Astrocyte of the hippocampus (primary cell): ENCODE results near the gene ADAM15.
A peak's percentile ranks its signal among the peaks of the same experiment; 100 is the strongest.

Experiments
- DNase-seq: peaks from one replicate; pipeline ENCODE4 v3.0.0; 2011; ENCODE audit warnings: low read depth, low spot score

The ADAM15 gene

GRCh38 chr1:155050560-155051341 is at the start of gene ADAM15:
Gene ADAM15 (plus strand): TSS chr1:155051316. CDS start chr1:155051387, 71 bp downstream.
- peak; percentile 88 for DNase-seq

- no peak for DNase-seq
Observed at GRCh38 chr1:155001425-155001674, 49.8 kb upstream of the ADAM15 start.

- peak; percentile 100 for DNase-seq
Observed at GRCh38 chr1:155001675-155002463, 49.2 kb upstream of the ADAM15 start.

- peak; percentile 54 for DNase-seq
Observed at GRCh38 chr1:155002464-155003226, 48.5 kb upstream of the ADAM15 start, which contains the start of gene ZBTB7B. Gene ZBTB7B (plus strand): TSS chr1:155002802. CDS start chr1:155014661, 11,859 bp downstream.

GRCh38 chr1:155003227-155003765 is 47.8 kb upstream of the ADAM15 start:
- DNase-seq: peak; percentile 58

- peak; percentile 62 for DNase-seq
Observed at GRCh38 chr1:155003766-155004351, 47.3 kb upstream of the ADAM15 start.

GRCh38 chr1:155004352-155005075 is 46.6 kb upstream of the ADAM15 start:
- no peak for DNase-seq

GRCh38 chr1:155005076-155006011 is 45.8 kb upstream of the ADAM15 start:
- peak; percentile 65 for DNase-seq

GRCh38 chr1:155006601-155007101 is 44.5 kb upstream of the ADAM15 start:
- DNase-seq: peak; percentile 22

- no peak for DNase-seq
Observed at GRCh38 chr1:155007251-155007828, 43.8 kb upstream of the ADAM15 start.

GRCh38 chr1:155008015-155008941 is 42.8 kb upstream of the ADAM15 start:
- no peak for DNase-seq

GRCh38 chr1:155009221-155009711 is 41.9 kb upstream of the ADAM15 start:
- DNase-seq: no peak

GRCh38 chr1:155009742-155010141 is 41.4 kb upstream of the ADAM15 start:
- DNase-seq: no peak

- no peak for DNase-seq
Observed at GRCh38 chr1:155010211-155010918, 40.8 kb upstream of the ADAM15 start.

- no peak for DNase-seq
Observed at GRCh38 chr1:155011004-155011416, 40.1 kb upstream of the ADAM15 start.

- no peak for DNase-seq
Observed at GRCh38 chr1:155011437-155012025, 39.6 kb upstream of the ADAM15 start.

GRCh38 chr1:155012026-155012546 is 39.0 kb upstream of the ADAM15 start:
- DNase-seq: peak; percentile 34
